HCT116 (cell line): ENCODE results near the gene CDCA4. TPM values are rescaled to one million over a fixed set of nuclear protein-coding genes. Genes with fewer than 3 reads are reported as not detected.

ENCODE experiments used
- ATAC-seq: fragments of 200-7000 bp; cut with Tn5 transposase; 2 replicates; pipeline ENCODE4 v1.9.1; 2020; ENCODE audit warnings: mild to moderate bottlenecking, moderate library complexity
- BruUV-seq: library from RNA; stranded (reverse); fragments of 400-500 nt; replicated peaks from 2 replicates; lab custom pipeline; 2021; lab: Mats Ljungman, UMichigan
- CTCF ChIA-PET: fragments of 300-600 bp; sonication (Branson Sonifier 250); formaldehyde crosslinking; loops from one replicate; lab custom pipeline; 2021; ENCODE audit warnings: antibody characterized with exemption; lab: Charles Lee
- POLR2A ChIA-PET: fragments of 300-600, 350-600 bp; sonication (Branson Sonifier 250); formaldehyde crosslinking; loops from one replicate; lab custom pipeline; 2021; ENCODE audit warnings: antibody characterized with exemption; lab: Charles Lee
- RAD21 ChIA-PET, 2 experiments: fragments of 300-600 bp; sonication (Branson Sonifier 250); formaldehyde crosslinking; loops; one replicate each; lab custom pipeline; 2023; ENCODE audit warnings: low total read pairs in 2 of 2; ENCODE audit not compliant: uncharacterized antibody in 2 of 2, unreplicated experiment in 2 of 2, low non-redundant PET in 1 of 2; lab: Charles Lee
- DNase-seq: peaks from one replicate; pipeline ENCODE4 v3.0.0-alpha.2; 2010; ENCODE audit warnings: low read depth, low spot score
- H2AFZ ChIP-seq: fragments of 200-600 bp; shearing (Covaris generic), sonication (generic); 2 replicates; pipeline ENCODE4 v1.6.1; 2017; ENCODE audit warnings: low read depth, mixed run types, mixed read lengths, antibody characterized with exemption, low read length; ENCODE audit not compliant: poor library complexity, severe bottlenecking
- H3K27ac ChIP-seq: 2 replicates; pipeline ENCODE4 v1.5.1; 2012; ENCODE audit warnings: low read depth, low read length
- H3K27me3 ChIP-seq: fragments of 200-600 bp; sonication (generic); 2 replicates; pipeline ENCODE4 v1.6.1; 2016; ENCODE audit warnings: mixed run types, low read length, mixed read lengths; ENCODE audit not compliant: insufficient read depth
- H3K36me3 ChIP-seq, 2 experiments: fragments of 200-500 bp in 1 of 2; fragments of 200-600 bp in 1 of 2; sonication (Bioruptor generic) in 1 of 2; sonication (generic) in 1 of 2; 2 replicates each; pipeline versions ENCODE4 v1.5.1 to v1.6.1; 2014 to 2016; ENCODE audit warnings: low read length in 2 of 2, inconsistent platforms in 1 of 2, mixed read lengths in 1 of 2, mixed run types in 1 of 2; ENCODE audit not compliant: insufficient read depth in 2 of 2, control insufficient read depth in 1 of 2
- H3K4me1 ChIP-seq, 2 experiments: fragments of 200-600 bp in 1 of 2; sonication (generic) in 1 of 2; 2 replicates each; pipeline versions ENCODE4 v1.5.1 to v1.6.1; 2012 to 2017; ENCODE audit warnings: low read length in 2 of 2, inconsistent platforms in 1 of 2, mild to moderate bottlenecking in 1 of 2, mixed read lengths in 1 of 2, mixed run types in 1 of 2, moderate library complexity in 1 of 2; ENCODE audit not compliant: insufficient read depth in 2 of 2, control insufficient read depth in 1 of 2
- H3K4me2 ChIP-seq: fragments of 200-600 bp; sonication (generic); 2 replicates; pipeline ENCODE4 v1.6.1; 2017; ENCODE audit warnings: mixed run types, low read length, mixed read lengths
- H3K4me3 ChIP-seq, 2 experiments: fragments of 200-600 bp in 1 of 2; sonication (generic) in 1 of 2; replicated peaks in 1 of 2; 2 replicates each; pipeline ENCODE4 v1.5.1; 2011 to 2016; ENCODE audit warnings: low read length in 2 of 2, control low read depth in 1 of 2, low read depth in 1 of 2, mild to moderate bottlenecking in 1 of 2, mixed read lengths in 1 of 2, mixed run types in 1 of 2
- H3K79me2 ChIP-seq: fragments of 200-600 bp; sonication (generic); 2 replicates; pipeline ENCODE4 v1.6.1; 2017; ENCODE audit warnings: mild to moderate bottlenecking, mixed run types, low read length, moderate library complexity, mixed read lengths; ENCODE audit not compliant: insufficient read depth
- H3K9ac ChIP-seq: fragments of 200-600 bp; sonication (generic); 2 replicates; pipeline ENCODE4 v1.6.1; 2016; ENCODE audit warnings: low read length, mixed read lengths
- H3K9me2 ChIP-seq: fragments of 200-600 bp; sonication (generic), shearing (Covaris generic); 2 replicates; pipeline ENCODE4 v1.6.1; 2017; ENCODE audit warnings: mixed run types, mild to moderate bottlenecking, moderate library complexity; ENCODE audit not compliant: insufficient read depth
- H3K9me3 ChIP-seq, 2 experiments: fragments of 200-500 bp in 1 of 2; fragments of 200-600 bp in 1 of 2; sonication (Bioruptor generic) in 1 of 2; sonication (generic) in 1 of 2; 2 replicates each; pipeline ENCODE4 v1.6.1; 2014 to 2017; ENCODE audit warnings: low read length in 2 of 2, mixed read lengths in 2 of 2, inconsistent platforms in 1 of 2, low read depth in 1 of 2, mild to moderate bottlenecking in 1 of 2, mixed run types in 1 of 2, moderate library complexity in 1 of 2; ENCODE audit not compliant: control insufficient read depth in 1 of 2, insufficient read depth in 1 of 2
- H4K20me1 ChIP-seq: fragments of 200-600 bp; sonication (generic), shearing (Covaris generic); 2 replicates; pipeline ENCODE4 v1.6.1; 2017; ENCODE audit warnings: mixed run types, mild to moderate bottlenecking, moderate library complexity; ENCODE audit not compliant: insufficient read depth
- CBX3 ChIP-seq: IDR thresholded peaks from 2 replicates; pipeline ENCODE4 v1.6.1; 2012; ENCODE audit warnings: low read depth
- CEBPB ChIP-seq: IDR thresholded peaks from 2 replicates; pipeline ENCODE4 v1.6.1; 2012; ENCODE audit warnings: low read depth
- EGR1 ChIP-seq: IDR thresholded peaks from 2 replicates; pipeline ENCODE4 v1.6.1; 2012; ENCODE audit warnings: low read depth
- ELF1 ChIP-seq: IDR thresholded peaks from 2 replicates; pipeline ENCODE4 v1.6.1; 2012; ENCODE audit warnings: low read depth, borderline replicate concordance
- EZH2 ChIP-seq: fragments of 200-600 bp; sonication (generic); IDR thresholded peaks from 2 replicates; pipeline ENCODE4 v1.6.1; 2017; ENCODE audit warnings: antibody characterized with exemption, mixed run types
- FOSL1 ChIP-seq: IDR thresholded peaks from 2 replicates; pipeline ENCODE4 v1.6.1; 2012; ENCODE audit warnings: low read depth
- POLR2A ChIP-seq: IDR thresholded peaks from 2 replicates; pipeline ENCODE4 v1.7.0; 2011; ENCODE audit warnings: borderline replicate concordance; ENCODE audit not compliant: insufficient read depth, insufficient read length; ENCODE audit errors: extremely low read depth
- POLR2AphosphoS5 ChIP-seq: IDR thresholded peaks from 2 replicates; pipeline ENCODE4 v1.6.1; 2011; ENCODE audit warnings: mild to moderate bottlenecking, low read depth, low read length, moderate library complexity
- RAD21 ChIP-seq: IDR thresholded peaks from 2 replicates; pipeline ENCODE4 v1.6.1; 2012; ENCODE audit warnings: low read depth, mild to moderate bottlenecking
- SIN3A ChIP-seq: IDR thresholded peaks from 2 replicates; pipeline ENCODE4 v1.6.1; 2012; ENCODE audit warnings: low read depth
- SP1 ChIP-seq: IDR thresholded peaks from 2 replicates; pipeline ENCODE4 v1.6.1; 2012; ENCODE audit warnings: low read depth
- TCF7L2 ChIP-seq: IDR thresholded peaks from 2 replicates; pipeline ENCODE4 v1.7.0; 2011; ENCODE audit warnings: borderline replicate concordance, inconsistent platforms; ENCODE audit not compliant: insufficient read depth, insufficient read length; ENCODE audit errors: extremely low read depth
- YY1 ChIP-seq: IDR thresholded peaks from 2 replicates; pipeline ENCODE4 v1.6.1; 2011; ENCODE audit warnings: low read length, low read depth, moderate library complexity, mild to moderate bottlenecking; ENCODE audit not compliant: insufficient replicate concordance; ENCODE audit errors: extremely low read depth
- ZFX ChIP-seq: fragments of 450-650 bp; IDR thresholded peaks from 2 replicates; pipeline ENCODE4 v1.6.1; 2017
- ZNF274 ChIP-seq: fragments of 200-500 bp; sonication (Bioruptor generic); IDR thresholded peaks from 2 replicates; pipeline ENCODE4 v1.6.1; 2014; ENCODE audit warnings: mild to moderate bottlenecking, low read depth, low read length, inconsistent platforms
- intact Hi-C: fragments of 100-400 bp; cut with micrococcal nuclease; formaldehyde crosslinking; loops from 2 replicates; pipeline ENCODE4 v1.10.0; 2022
- total RNA-seq: library from RNA; stranded (reverse); gene quantifications from one replicate; pipeline ENCODE4 v1.2.1, GENCODE V29; 2021; ENCODE audit not compliant: unreplicated experiment
- TF ChIP-seq, protein P1 (sequence below): IDR thresholded peaks from 2 replicates; pipeline ENCODE4 v1.6.1; 2011; ENCODE audit warnings: mild to moderate bottlenecking, low read length, moderate library complexity; ENCODE audit not compliant: insufficient replicate concordance; ENCODE audit errors: extremely low read depth
- TF ChIP-seq, protein P2 (sequence below), 3 experiments: fragments of 200-600 bp in 1 of 3; sonication (generic) in 1 of 3; IDR thresholded peaks in 2 of 3; conservative IDR thresholded peaks in 1 of 3; 2 replicates each; pipeline ENCODE4 v1.5.1; 2012 to 2017; ENCODE audit warnings: low read depth in 2 of 3, low read length in 2 of 3, antibody characterized with exemption in 1 of 3, borderline replicate concordance in 1 of 3, control low read depth in 1 of 3, mild to moderate bottlenecking in 1 of 3, mixed read lengths in 1 of 3, mixed run types in 1 of 3, moderate library complexity in 1 of 3; ENCODE audit not compliant: insufficient read depth in 1 of 3
- TF ChIP-seq, protein P3 (sequence below): IDR thresholded peaks from 2 replicates; pipeline ENCODE4 v1.6.1; 2012

Gene CDCA4
- total RNA-seq, 1 experiment from 2014 or later = 62.4 TPM

DNA sequence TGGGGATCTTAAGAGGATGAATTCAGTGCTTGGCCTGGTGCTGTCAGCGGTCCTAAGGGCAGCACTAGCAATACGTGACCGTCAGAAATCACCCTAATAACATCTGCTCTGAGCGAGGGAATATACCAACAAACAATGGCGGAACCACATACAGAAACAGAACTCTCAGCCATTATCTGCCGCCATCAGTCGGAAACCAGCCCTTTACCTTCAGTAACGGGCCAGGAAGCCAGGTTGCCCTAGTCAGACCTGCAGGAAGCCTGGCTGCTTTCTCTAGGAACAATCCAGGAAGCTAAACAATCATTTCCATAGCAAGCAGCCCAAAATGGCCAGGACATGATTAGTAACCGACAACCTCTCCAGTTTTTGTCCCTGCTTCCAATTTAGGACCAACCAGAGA is 5.6 kb downstream of the CDCA4 start:
- ChIA-PET RAD21 (no interaction called here), CTCF (no interaction called here), POLR2A (no interaction called here)
- H3K4me3 ChIP-seq = no peak overlapping the region
- H3K9ac ChIP-seq = no peak overlapping the region
- TF ChIP-seq POLR2A = no peak
- no peaks in the 10 kb centered on the region for H3K9me3 ChIP-seq
- no peaks in the 10 kb centered on the region for H3K27me3 ChIP-seq
- H3K36me3 ChIP-seq = peaks cover 10 to 37% of the 10 kb centered on the region in 2 experiments; a peak in 3 of 4 replicates
- intact Hi-C loops = no loop called here
- no TSS peak for BruUV-seq
- peak overlapping the region; percentile 25; the same call in 1 of the 2 replicates for H3K27ac ChIP-seq
- peaks cover 100% of the 10 kb centered on the region for H3K79me2 ChIP-seq
- H4K20me1 ChIP-seq = peaks cover 41% of the 10 kb centered on the region; the same call in 1 of the 2 replicates
- no peak for ATAC-seq
- no peak for DNase-seq
- H3K4me2 ChIP-seq = no peak overlapping the region
- no peaks in the 10 kb centered on the region for H3K9me2 ChIP-seq
- no peak overlapping the region for H2AFZ ChIP-seq
- peaks cover 18 to 28% of the 10 kb centered on the region in 2 experiments for H3K4me1 ChIP-seq

DNA sequence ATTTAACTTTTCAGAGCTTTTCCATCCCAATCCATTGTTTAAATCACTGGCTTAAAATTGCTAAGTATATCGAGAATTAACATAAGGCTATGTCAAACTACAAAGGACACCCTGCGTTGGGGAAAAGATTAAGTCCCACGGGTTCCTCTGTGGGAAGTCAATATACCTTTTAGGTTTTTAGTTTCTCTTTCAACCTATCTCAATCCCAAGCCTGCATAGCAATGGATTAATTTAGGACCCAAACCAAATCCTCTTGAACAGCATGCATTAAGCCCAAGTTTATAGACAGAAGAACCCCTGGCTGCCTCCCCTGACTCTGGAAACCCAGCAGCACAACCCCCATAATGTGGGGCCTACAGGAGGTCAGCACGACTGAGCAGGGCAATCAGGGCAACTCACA is 6.3 kb downstream of the CDCA4 start:
- intact Hi-C loops = no loop called here
- H3K9me2 ChIP-seq = no peaks in the 10 kb centered on the region
- H4K20me1 ChIP-seq = peaks cover 45% of the 10 kb centered on the region; the same call in 1 of the 2 replicates
- no peaks in the 10 kb centered on the region for H3K9me3 ChIP-seq
- peaks cover 100% of the 10 kb centered on the region for H3K79me2 ChIP-seq
- H3K27ac ChIP-seq = no peak overlapping the region; the same call in 1 of the 2 replicates
- no peak for DNase-seq
- ChIA-PET CTCF (no interaction called here), RAD21 (no interaction called here), POLR2A (no interaction called here)
- H3K4me2 ChIP-seq = no peak overlapping the region
- H2AFZ ChIP-seq = no peak overlapping the region
- no peaks in the 10 kb centered on the region for H3K27me3 ChIP-seq
- H3K4me1 ChIP-seq = peaks cover 18 to 25% of the 10 kb centered on the region in 2 experiments
- peaks cover 14 to 40% of the 10 kb centered on the region in 2 experiments; a peak in 3 of 4 replicates for H3K36me3 ChIP-seq
- no peak for ATAC-seq
- BruUV-seq = no TSS peak
- H3K9ac ChIP-seq = no peak overlapping the region
- no peak overlapping the region for H3K4me3 ChIP-seq
- TF ChIP-seq TCF7L2 (no peak), ZNF274 (no peak), POLR2AphosphoS5 (no peak), POLR2A (no peak), RAD21 (no peak), EZH2 (no peak), SIN3A (no peak), SP1 (no peak), EGR1 (no peak), FOSL1 (no peak), ELF1 (no peak), CBX3 (no peak), CEBPB (no peak), ZFX (no peak), YY1 (no peak)
- TF ChIP-seq, protein P1, sequence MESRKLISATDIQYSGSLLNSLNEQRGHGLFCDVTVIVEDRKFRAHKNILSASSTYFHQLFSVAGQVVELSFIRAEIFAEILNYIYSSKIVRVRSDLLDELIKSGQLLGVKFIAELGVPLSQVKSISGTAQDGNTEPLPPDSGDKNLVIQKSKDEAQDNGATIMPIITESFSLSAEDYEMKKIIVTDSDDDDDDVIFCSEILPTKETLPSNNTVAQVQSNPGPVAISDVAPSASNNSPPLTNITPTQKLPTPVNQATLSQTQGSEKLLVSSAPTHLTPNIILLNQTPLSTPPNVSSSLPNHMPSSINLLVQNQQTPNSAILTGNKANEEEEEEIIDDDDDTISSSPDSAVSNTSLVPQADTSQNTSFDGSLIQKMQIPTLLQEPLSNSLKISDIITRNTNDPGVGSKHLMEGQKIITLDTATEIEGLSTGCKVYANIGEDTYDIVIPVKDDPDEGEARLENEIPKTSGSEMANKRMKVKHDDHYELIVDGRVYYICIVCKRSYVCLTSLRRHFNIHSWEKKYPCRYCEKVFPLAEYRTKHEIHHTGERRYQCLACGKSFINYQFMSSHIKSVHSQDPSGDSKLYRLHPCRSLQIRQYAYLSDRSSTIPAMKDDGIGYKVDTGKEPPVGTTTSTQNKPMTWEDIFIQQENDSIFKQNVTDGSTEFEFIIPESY = no peak
- TF ChIP-seq, protein P2, sequence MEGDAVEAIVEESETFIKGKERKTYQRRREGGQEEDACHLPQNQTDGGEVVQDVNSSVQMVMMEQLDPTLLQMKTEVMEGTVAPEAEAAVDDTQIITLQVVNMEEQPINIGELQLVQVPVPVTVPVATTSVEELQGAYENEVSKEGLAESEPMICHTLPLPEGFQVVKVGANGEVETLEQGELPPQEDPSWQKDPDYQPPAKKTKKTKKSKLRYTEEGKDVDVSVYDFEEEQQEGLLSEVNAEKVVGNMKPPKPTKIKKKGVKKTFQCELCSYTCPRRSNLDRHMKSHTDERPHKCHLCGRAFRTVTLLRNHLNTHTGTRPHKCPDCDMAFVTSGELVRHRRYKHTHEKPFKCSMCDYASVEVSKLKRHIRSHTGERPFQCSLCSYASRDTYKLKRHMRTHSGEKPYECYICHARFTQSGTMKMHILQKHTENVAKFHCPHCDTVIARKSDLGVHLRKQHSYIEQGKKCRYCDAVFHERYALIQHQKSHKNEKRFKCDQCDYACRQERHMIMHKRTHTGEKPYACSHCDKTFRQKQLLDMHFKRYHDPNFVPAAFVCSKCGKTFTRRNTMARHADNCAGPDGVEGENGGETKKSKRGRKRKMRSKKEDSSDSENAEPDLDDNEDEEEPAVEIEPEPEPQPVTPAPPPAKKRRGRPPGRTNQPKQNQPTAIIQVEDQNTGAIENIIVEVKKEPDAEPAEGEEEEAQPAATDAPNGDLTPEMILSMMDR (IDR thresholded peaks at IDR 0.05 in 2 of 3, conservative IDR thresholded peaks at IDR 0.05 in 1 of 3; ENCODE audit: borderline replicate concordance in 1 of 3, insufficient read depth in 1 of 3, low read depth in 2 of 3, low read length in 2 of 3) = no peak
- TF ChIP-seq, protein P3, sequence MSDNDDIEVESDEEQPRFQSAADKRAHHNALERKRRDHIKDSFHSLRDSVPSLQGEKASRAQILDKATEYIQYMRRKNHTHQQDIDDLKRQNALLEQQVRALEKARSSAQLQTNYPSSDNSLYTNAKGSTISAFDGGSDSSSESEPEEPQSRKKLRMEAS = no peak
